Choroid plexus epithelial cell (primary cell): ENCODE measurements around the gene LLCFC1.
"Not testable (repeated sequence)": the region's sequence is repeated elsewhere in the genome, so short reads cannot be mapped to it uniquely, and the experiment has no call there.

Source experiments
- DNase-seq: peaks from one replicate; pipeline ENCODE4 v3.0.0-alpha.2; 2010; ENCODE audit warnings: low read depth
- H3K4me3 ChIP-seq: 2 replicates; pipeline ENCODE4 v1.5.1; 2011; ENCODE audit warnings: low read depth, mild to moderate bottlenecking, control low read depth, low read length, moderate library complexity
- CTCF ChIP-seq: conservative IDR thresholded peaks from 2 replicates; pipeline ENCODE4 v1.5.1; 2011; ENCODE audit warnings: low read depth, mild to moderate bottlenecking, control low read depth, inconsistent platforms, low read length, moderate library complexity

LLCFC1 gene

GRCh38 chr7:142974626-142975025, 35.3 kb downstream of the LLCFC1 start:
- TF ChIP-seq CTCF, result no peak
- DNase-seq, result no peak
- H3K4me3 ChIP-seq, result no peak overlapping the region

- H3K4me3 ChIP-seq, DNase-seq: not testable (repeated sequence)
Observed at GRCh38 chr7:142978402-142978801, 39.1 kb downstream of the LLCFC1 start.

GRCh38 chr7:142983825-142984224, 44.5 kb downstream of the LLCFC1 start:
- no peak for TF ChIP-seq CTCF
- no peak for DNase-seq
- no peak overlapping the region for H3K4me3 ChIP-seq

GRCh38 chr7:142984297-142984696, 45.0 kb downstream of the LLCFC1 start:
- DNase-seq, result no peak
- no peak overlapping the region for H3K4me3 ChIP-seq
- no peak for TF ChIP-seq CTCF
